ENCODE data around the gene COL24A1.

GRCh38 chr1:85947186-85947585 is 209.4 kb downstream of the COL24A1 start:
- TF ChIP-seq POLR2A (IDR thresholded peaks at IDR 0.05; ENCODE audit: low read depth, low read length) (no peak), TAF1 (IDR thresholded peaks at IDR 0.05; ENCODE audit: borderline replicate concordance, low read depth, low read length) (no peak)
